HepG2 (cell line): Measurements from ENCODE around the gene ZBTB44. TPM values are rescaled to one million over a fixed set of nuclear protein-coding genes. Genes with fewer than 3 reads are reported as not detected.

Experiments used
- CBFB ChIP-seq: sonication (generic); formaldehyde crosslinking; IDR thresholded peaks from 2 replicates; pipeline ENCODE4 v1.4.0; 2020; ENCODE audit warnings: missing genetic modification reagents
- ISL2 ChIP-seq: sonication (generic); formaldehyde crosslinking; IDR thresholded peaks from 2 replicates; pipeline ENCODE4 v1.5.0; 2020; ENCODE audit warnings: missing genetic modification reagents
- KDM2A ChIP-seq: sonication (generic); formaldehyde crosslinking; IDR thresholded peaks from 2 replicates; pipeline ENCODE4 v1.4.0; 2020; ENCODE audit warnings: low read depth, missing genetic modification reagents, borderline replicate concordance
- KLF9 ChIP-seq: IDR thresholded peaks from 2 replicates; pipeline ENCODE4 v1.6.1; 2016; ENCODE audit warnings: low read depth
- RNF2 ChIP-seq: fragments of 450-650 bp; conservative IDR thresholded peaks from 2 replicates; pipeline ENCODE4 v1.6.1; 2016; ENCODE audit warnings: low read depth
- SNAI1 ChIP-seq: sonication (generic); formaldehyde crosslinking; IDR thresholded peaks from 2 replicates; pipeline ENCODE4 v1.5.0; 2020; ENCODE audit warnings: mild to moderate bottlenecking, missing genetic modification reagents, borderline replicate concordance
- SPEN ChIP-seq: sonication (generic); formaldehyde crosslinking; IDR thresholded peaks from 2 replicates; pipeline ENCODE4 v1.5.1; 2020; ENCODE audit warnings: low read depth, mild to moderate bottlenecking, missing genetic modification reagents
- STAG1 ChIP-seq: sonication (generic); formaldehyde crosslinking; IDR thresholded peaks from 2 replicates; pipeline ENCODE4 v1.4.0; 2020; ENCODE audit warnings: missing genetic modification reagents
- TCF12 ChIP-seq, 2 experiments: fragments of 450-650 bp in 1 of 2; sonication (generic) in 1 of 2; formaldehyde crosslinking in 1 of 2; IDR thresholded peaks; 2 replicates each; pipeline versions ENCODE4 v1.6.1 to v1.8.0; 2017 to 2022; ENCODE audit warnings: antibody characterized with exemption in 1 of 2, mild to moderate bottlenecking in 1 of 2, missing genetic modification reagents in 1 of 2, moderate library complexity in 1 of 2
- ZBTB7A ChIP-seq: sonication (generic); formaldehyde crosslinking; IDR thresholded peaks from 2 replicates; pipeline ENCODE4 v1.8.0; 2022; ENCODE audit warnings: mild to moderate bottlenecking, missing genetic modification reagents
- ZFYVE20 ChIP-seq: sonication (generic); formaldehyde crosslinking; IDR thresholded peaks from 2 replicates; pipeline ENCODE4 v1.8.0; 2023; ENCODE audit warnings: low read depth, mild to moderate bottlenecking, moderate library complexity, missing genetic modification reagents, borderline replicate concordance
- ZMYM4 ChIP-seq: sonication (generic); formaldehyde crosslinking; IDR thresholded peaks from 2 replicates; pipeline ENCODE4 v1.8.1; 2023; ENCODE audit warnings: mild to moderate bottlenecking, missing genetic modification reagents
- ZNF225 ChIP-seq: sonication (generic); formaldehyde crosslinking; IDR thresholded peaks from 2 replicates; pipeline ENCODE4 v1.4.0; 2020; ENCODE audit warnings: mild to moderate bottlenecking, missing genetic modification reagents
- ZNF501 ChIP-seq: sonication (generic); formaldehyde crosslinking; IDR thresholded peaks from 2 replicates; pipeline ENCODE4 v1.5.1; 2020; ENCODE audit warnings: mild to moderate bottlenecking, moderate library complexity, missing genetic modification reagents
- ZNF598 ChIP-seq: sonication (generic); formaldehyde crosslinking; IDR thresholded peaks from 2 replicates; pipeline ENCODE4 v1.5.1; 2020; ENCODE audit warnings: mild to moderate bottlenecking, missing genetic modification reagents, borderline replicate concordance
- ZNF687 ChIP-seq: sonication (generic); formaldehyde crosslinking; IDR thresholded peaks from 2 replicates; pipeline ENCODE4 v1.5.1; 2020; ENCODE audit warnings: mild to moderate bottlenecking, missing genetic modification reagents, moderate library complexity
- polyA plus RNA-seq, 8 experiments: library from polyadenylated mRNA; depleted of rRNA in 3 of 8; stranded (reverse) in 7 of 8; unstranded in 1 of 8; fragments of >200 nt; fragmentation: Illumina TruSeq in 4 of 8; extraction: Trizol in 4 of 8; gene quantifications; 2 replicates each; pipeline versions ENCODE4 v1.2.1 to v1.2.3, GENCODE V29; 2011 to 2016; ENCODE audit warnings: low read depth in 4 of 8, missing spikeins in 1 of 8, mixed read lengths in 1 of 8; ENCODE audit not compliant: insufficient read depth in 1 of 8
- total RNA-seq, 5 experiments: library from RNA; depleted of rRNA; stranded (reverse); fragments of >200 nt; fragmentation: Illumina TruSeq; extraction: Trizol; gene quantifications; 2 replicates each; pipeline ENCODE4 v1.2.3, GENCODE V29; 2016; ENCODE audit warnings: low read depth in 1 of 5
- TF ChIP-seq, protein P1 (sequence below): sonication (generic); formaldehyde crosslinking; IDR thresholded peaks from 2 replicates; pipeline ENCODE4 v1.4.0; 2020; ENCODE audit warnings: missing genetic modification reagents
- TF ChIP-seq, protein P2 (sequence below): sonication (generic); formaldehyde crosslinking; IDR thresholded peaks from 2 replicates; pipeline ENCODE4 v1.4.0; 2020; ENCODE audit warnings: missing genetic modification reagents, borderline replicate concordance

The ZBTB44 gene
- total and polyA plus RNA-seq, 2 of the 13 experiments (the other 11 are each of a cell fraction or from before 2014, with no cell fraction given) = 22.8 to 23.6 TPM

GRCh38 chr11:130213143-130213978 is 101.4 kb downstream of the ZBTB44 start (continued):
- TF ChIP-seq, protein P1, sequence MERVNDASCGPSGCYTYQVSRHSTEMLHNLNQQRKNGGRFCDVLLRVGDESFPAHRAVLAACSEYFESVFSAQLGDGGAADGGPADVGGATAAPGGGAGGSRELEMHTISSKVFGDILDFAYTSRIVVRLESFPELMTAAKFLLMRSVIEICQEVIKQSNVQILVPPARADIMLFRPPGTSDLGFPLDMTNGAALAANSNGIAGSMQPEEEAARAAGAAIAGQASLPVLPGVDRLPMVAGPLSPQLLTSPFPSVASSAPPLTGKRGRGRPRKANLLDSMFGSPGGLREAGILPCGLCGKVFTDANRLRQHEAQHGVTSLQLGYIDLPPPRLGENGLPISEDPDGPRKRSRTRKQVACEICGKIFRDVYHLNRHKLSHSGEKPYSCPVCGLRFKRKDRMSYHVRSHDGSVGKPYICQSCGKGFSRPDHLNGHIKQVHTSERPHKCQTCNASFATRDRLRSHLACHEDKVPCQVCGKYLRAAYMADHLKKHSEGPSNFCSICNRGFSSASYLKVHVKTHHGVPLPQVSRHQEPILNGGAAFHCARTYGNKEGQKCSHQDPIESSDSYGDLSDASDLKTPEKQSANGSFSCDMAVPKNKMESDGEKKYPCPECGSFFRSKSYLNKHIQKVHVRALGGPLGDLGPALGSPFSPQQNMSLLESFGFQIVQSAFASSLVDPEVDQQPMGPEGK = peak; percentile 72
- TF ChIP-seq ZNF501 (CRISPR knock-in tag) (0 out of 2 replicates have a peak, but pooled peaks have one; percentile 35), RNF2 (no peak), ZNF687 (peak; percentile 48; the same call in 1 of the 2 replicates), SPEN (CRISPR knock-in tag) (peak; percentile 36; the same call in 1 of the 2 replicates), KDM2A (CRISPR knock-in tag) (peak; percentile 73; the same call in 1 of the 2 replicates), ZBTB7A (peak; percentile 53; the same call in 1 of the 2 replicates), ZFYVE20 (CRISPR knock-in tag) (no peak), CBFB (CRISPR knock-in tag) (no peak), STAG1 (CRISPR knock-in tag) (peak; percentile 95), KLF9 (CRISPR knock-in tag) (no peak), ZNF598 (peak; percentile 33; the same call in 1 of the 2 replicates), SNAI1 (CRISPR knock-in tag) (no peak), ZNF225 (peak; percentile 23; the same call in 1 of the 2 replicates), TCF12 (IDR thresholded peaks at IDR 0.05) (no peak), TCF12 (CRISPR knock-in tag; IDR thresholded peaks at IDR 0.05) (no peak), ZMYM4 (0 out of 2 replicates have a peak, but pooled peaks have one; percentile 14), ISL2 (CRISPR knock-in tag) (no peak)
- TF ChIP-seq, protein P2, sequence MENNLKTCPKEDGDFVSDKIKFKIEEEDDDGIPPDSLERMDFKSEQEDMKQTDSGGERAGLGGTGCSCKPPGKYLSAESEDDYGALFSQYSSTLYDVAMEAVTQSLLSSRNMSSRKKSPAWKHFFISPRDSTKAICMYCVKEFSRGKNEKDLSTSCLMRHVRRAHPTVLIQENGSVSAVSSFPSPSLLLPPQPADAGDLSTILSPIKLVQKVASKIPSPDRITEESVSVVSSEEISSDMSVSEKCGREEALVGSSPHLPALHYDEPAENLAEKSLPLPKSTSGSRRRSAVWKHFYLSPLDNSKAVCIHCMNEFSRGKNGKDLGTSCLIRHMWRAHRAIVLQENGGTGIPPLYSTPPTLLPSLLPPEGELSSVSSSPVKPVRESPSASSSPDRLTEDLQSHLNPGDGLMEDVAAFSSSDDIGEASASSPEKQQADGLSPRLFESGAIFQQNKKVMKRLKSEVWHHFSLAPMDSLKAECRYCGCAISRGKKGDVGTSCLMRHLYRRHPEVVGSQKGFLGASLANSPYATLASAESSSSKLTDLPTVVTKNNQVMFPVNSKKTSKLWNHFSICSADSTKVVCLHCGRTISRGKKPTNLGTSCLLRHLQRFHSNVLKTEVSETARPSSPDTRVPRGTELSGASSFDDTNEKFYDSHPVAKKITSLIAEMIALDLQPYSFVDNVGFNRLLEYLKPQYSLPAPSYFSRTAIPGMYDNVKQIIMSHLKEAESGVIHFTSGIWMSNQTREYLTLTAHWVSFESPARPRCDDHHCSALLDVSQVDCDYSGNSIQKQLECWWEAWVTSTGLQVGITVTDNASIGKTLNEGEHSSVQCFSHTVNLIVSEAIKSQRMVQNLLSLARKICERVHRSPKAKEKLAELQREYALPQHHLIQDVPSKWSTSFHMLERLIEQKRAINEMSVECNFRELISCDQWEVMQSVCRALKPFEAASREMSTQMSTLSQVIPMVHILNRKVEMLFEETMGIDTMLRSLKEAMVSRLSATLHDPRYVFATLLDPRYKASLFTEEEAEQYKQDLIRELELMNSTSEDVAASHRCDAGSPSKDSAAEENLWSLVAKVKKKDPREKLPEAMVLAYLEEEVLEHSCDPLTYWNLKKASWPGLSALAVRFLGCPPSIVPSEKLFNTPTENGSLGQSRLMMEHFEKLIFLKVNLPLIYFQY (CRISPR knock-in tag) = 0 out of 2 replicates have a peak, but pooled peaks have one; percentile 34
